ENCODE data around the gene MICU2. TPM values are rescaled to one million over a fixed set of nuclear protein-coding genes. Genes with fewer than 3 reads are reported as not detected.
"Not testable (repeated sequence)": the region's sequence is repeated elsewhere in the genome, so short reads cannot be mapped to it uniquely, and the experiment has no call there.

MICU2 gene
- total RNA-seq, 1 donor: 53.6 TPM

GRCh38 chr13:21595546-21595822 is 8.5 kb downstream of the MICU2 start:
- DNase-seq (ENCODE audit: low read depth in 2 of 3, low spot score in 2 of 3): no peak

GRCh38 chr13:21594715-21595545 is 9.0 kb downstream of the MICU2 start:
- no peak for DNase-seq (ENCODE audit: low read depth in 2 of 3, low spot score in 2 of 3)

- DNase-seq (ENCODE audit: low read depth in 2 of 3, low spot score in 2 of 3): not testable (repeated sequence)
Observed at GRCh38 chr13:21590665-21591456, 13.1 kb downstream of the MICU2 start.

GRCh38 chr13:21590231-21590630 is 13.7 kb downstream of the MICU2 start:
- DNase-seq (ENCODE audit: low read depth in 2 of 3, low spot score in 2 of 3): no peak

GRCh38 chr13:21589510-21589909 is 14.5 kb downstream of the MICU2 start:
- DNase-seq (ENCODE audit: low read depth in 2 of 3, low spot score in 2 of 3): not testable (repeated sequence)

- not testable (repeated sequence) for DNase-seq (ENCODE audit: low read depth in 2 of 3, low spot score in 2 of 3)
Observed at GRCh38 chr13:21588411-21588810, 15.6 kb downstream of the MICU2 start.

GRCh38 chr13:21584973-21585592 is 18.9 kb downstream of the MICU2 start:
- DNase-seq (ENCODE audit: low read depth in 2 of 3, low spot score in 2 of 3): no peak

GRCh38 chr13:21583478-21583877 is 20.5 kb downstream of the MICU2 start:
- no peak for DNase-seq (ENCODE audit: low read depth in 2 of 3, low spot score in 2 of 3)

GRCh38 chr13:21580736-21581135 is 23.2 kb downstream of the MICU2 start:
- DNase-seq (ENCODE audit: low read depth in 2 of 3, low spot score in 2 of 3): no peak

GRCh38 chr13:21579754-21580316 is 24.1 kb downstream of the MICU2 start:
- peak in 2 of 3 donors; percentile 8 to 16 for DNase-seq (ENCODE audit: low read depth in 2 of 3, low spot score in 2 of 3)

- no peak for DNase-seq (ENCODE audit: low read depth in 2 of 3, low spot score in 2 of 3)
Observed at GRCh38 chr13:21578748-21579147, 25.2 kb downstream of the MICU2 start.

- DNase-seq (ENCODE audit: low read depth in 2 of 3, low spot score in 2 of 3): no peak
Observed at GRCh38 chr13:21576426-21576825, 27.5 kb downstream of the MICU2 start.

GRCh38 chr13:21573920-21574712 is 29.9 kb downstream of the MICU2 start:
- no peak for DNase-seq (ENCODE audit: low read depth in 2 of 3, low spot score in 2 of 3)

- DNase-seq (ENCODE audit: low read depth in 2 of 3, low spot score in 2 of 3): no peak
Observed at GRCh38 chr13:21569686-21570085, 34.3 kb downstream of the MICU2 start.

- DNase-seq (ENCODE audit: low read depth in 2 of 3, low spot score in 2 of 3): no peak
Observed at GRCh38 chr13:21568854-21569253, 35.1 kb downstream of the MICU2 start.

GRCh38 chr13:21567714-21568113 is 36.3 kb downstream of the MICU2 start:
- DNase-seq (ENCODE audit: low read depth in 2 of 3, low spot score in 2 of 3): no peak

- peak in 2 of 3 donors; percentile 18 to 38 for DNase-seq (ENCODE audit: low read depth in 2 of 3, low spot score in 2 of 3)
Observed at GRCh38 chr13:21557995-21558394, 46.0 kb downstream of the MICU2 start.

GRCh38 chr13:21556051-21556450 is 47.9 kb downstream of the MICU2 start:
- no peak for DNase-seq (ENCODE audit: low read depth in 2 of 3, low spot score in 2 of 3)

GRCh38 chr13:21553261-21553660 is 50.7 kb downstream of the MICU2 start:
- not testable (repeated sequence) for DNase-seq (ENCODE audit: low read depth in 2 of 3, low spot score in 2 of 3)

- no peak for DNase-seq (ENCODE audit: low read depth in 2 of 3, low spot score in 2 of 3)
Observed at GRCh38 chr13:21550918-21551317, 53.1 kb downstream of the MICU2 start.

All from hematopoietic multipotent progenitor cell (in vitro differentiated cells).